Central memory CD8-positive, alpha-beta T cell (primary cell): Measurements from ENCODE around the gene ANXA4.
"Not testable (repeated sequence)": the region's sequence is repeated elsewhere in the genome, so short reads cannot be mapped to it uniquely, and the experiment has no call there.

ENCODE experiments used
- ATAC-seq: fragments of 150-1000 bp; cut with Tn5 transposase; replicated peaks from 2 replicates; pipeline ENCODE4 v1.10.0; 2022; ENCODE audit warnings: mild to moderate bottlenecking, moderate FRiP score, moderate number of reproducible peaks; ENCODE audit not compliant: poor library complexity, severe bottlenecking; ENCODE audit errors: extremely low read depth
- DNase-seq, 2 donors: peaks; one replicate each; pipeline ENCODE4 v3.0.0; 2021; ENCODE audit warnings: low spot score in 2 of 2
- H3K27ac Mint-ChIP-seq: one replicate; pipeline ENCODE4 v1.8.0; 2022; ENCODE audit warnings: low read depth, mild to moderate bottlenecking, moderate library complexity, mixed read lengths
- H3K27me3 Mint-ChIP-seq: one replicate; pipeline ENCODE4 v1.8.0; 2022; ENCODE audit warnings: mixed read lengths
- H3K36me3 Mint-ChIP-seq: one replicate; pipeline ENCODE4 v1.8.0; 2022; ENCODE audit warnings: mild to moderate bottlenecking, moderate library complexity, mixed read lengths; ENCODE audit not compliant: insufficient read depth
- H3K4me1 Mint-ChIP-seq: one replicate; pipeline ENCODE4 v1.8.0; 2022; ENCODE audit warnings: mixed read lengths
- H3K4me3 Mint-ChIP-seq: one replicate; pipeline ENCODE4 v1.8.0; 2022; ENCODE audit warnings: mild to moderate bottlenecking, moderate library complexity, mixed read lengths
- H3K9me3 Mint-ChIP-seq: one replicate; pipeline ENCODE4 v1.8.0; 2022; ENCODE audit warnings: mixed read lengths

The ANXA4 gene

DNA sequence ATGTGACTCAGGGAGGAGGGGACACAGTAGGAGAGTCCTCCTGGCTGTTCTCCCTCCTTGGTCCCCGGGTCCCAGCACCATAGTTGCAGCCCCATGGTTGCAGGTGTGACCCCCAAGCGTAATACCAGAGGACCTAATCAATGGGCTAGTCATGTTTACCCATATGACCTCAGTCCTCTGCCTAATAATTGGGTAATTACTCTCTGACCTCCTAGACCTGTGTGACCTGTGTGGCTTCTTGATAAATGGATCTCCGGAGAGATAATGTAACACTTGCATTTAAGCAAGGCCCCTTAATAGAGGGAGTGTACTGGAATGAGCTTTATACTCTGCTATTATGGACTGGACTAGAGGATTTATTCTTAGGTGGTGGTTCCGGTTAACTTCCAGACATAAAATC, 55.3 kb downstream of the ANXA4 start:
- Mint-ChIP-seq H3K4me1 (peaks cover 10% of the 10 kb centered on the region), H3K4me3 (no peak overlapping the region), H3K36me3 (peaks cover 2% of the 10 kb centered on the region), H3K27ac (no peak overlapping the region), H3K27me3 (no peaks in the 10 kb centered on the region), H3K9me3 (no peaks in the 10 kb centered on the region)
- no peak for DNase-seq
- no peak for ATAC-seq

DNA sequence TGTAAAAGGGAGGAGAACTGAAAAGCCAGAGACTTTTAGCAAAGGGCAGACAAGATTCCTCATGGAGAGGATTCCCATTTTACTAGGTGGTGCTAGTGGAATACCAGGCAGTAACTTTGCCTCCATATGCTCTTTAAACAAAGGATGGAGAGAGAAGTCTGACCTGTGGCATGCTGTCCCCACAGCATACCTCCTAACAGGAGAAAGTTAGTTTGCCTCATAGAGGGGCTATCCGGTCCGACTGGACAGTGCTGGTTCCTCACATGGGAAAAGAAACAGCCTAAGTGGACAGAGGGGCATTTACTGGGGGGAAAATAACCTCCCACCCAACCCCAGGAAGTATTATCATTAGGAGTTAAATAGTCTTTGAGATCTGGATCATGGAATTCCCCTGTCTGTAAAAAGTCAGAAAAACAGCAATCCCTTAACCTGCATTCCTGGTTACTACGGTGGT, 55.9 kb downstream of the ANXA4 start:
- Mint-ChIP-seq H3K9me3 (no peaks in the 10 kb centered on the region), H3K27ac (no peak overlapping the region), H3K4me3 (no peak overlapping the region), H3K27me3 (no peaks in the 10 kb centered on the region), H3K36me3 (peaks cover 2% of the 10 kb centered on the region), H3K4me1 (peaks cover 10% of the 10 kb centered on the region)
- DNase-seq (no peak), ATAC-seq (no peak)

DNA sequence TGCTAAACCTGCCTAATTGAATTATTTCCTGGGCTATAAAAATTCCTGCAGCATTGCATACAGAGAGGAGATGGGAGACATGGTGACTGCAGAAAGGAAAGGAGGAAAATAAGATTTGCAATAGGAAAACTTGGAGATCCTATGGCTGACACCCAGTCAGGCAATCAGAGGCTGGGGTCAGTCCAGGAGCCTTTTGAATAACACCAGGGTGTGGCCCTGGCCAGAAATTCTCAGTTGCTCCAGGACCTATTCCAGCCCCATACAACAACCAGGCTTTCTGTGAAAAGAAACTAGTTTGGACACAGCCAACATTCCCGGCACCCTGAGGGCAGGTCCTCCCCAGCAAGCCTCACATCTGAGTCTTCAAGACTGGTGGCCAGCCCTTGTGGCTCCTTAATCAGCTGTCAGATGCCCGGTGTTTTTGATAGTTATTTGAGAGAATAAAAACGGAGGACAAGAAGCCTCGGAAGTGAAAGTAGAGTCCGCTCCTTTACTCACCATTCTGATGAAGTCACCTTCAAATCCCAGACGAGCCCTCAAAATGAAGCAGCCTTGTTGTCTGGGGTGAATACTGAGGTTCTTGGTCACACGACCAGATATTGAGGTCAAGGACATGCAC, 56.5 kb downstream of the ANXA4 start:
- DNase-seq (no peak), ATAC-seq (no peak)
- H3K4me1 Mint-ChIP-seq, result peaks cover 12% of the 10 kb centered on the region
- H3K9me3 Mint-ChIP-seq, result no peaks in the 10 kb centered on the region
- H3K36me3 Mint-ChIP-seq, result peaks cover 2% of the 10 kb centered on the region
- no peak overlapping the region for H3K4me3 Mint-ChIP-seq
- H3K27ac Mint-ChIP-seq, result peak overlapping the region; percentile 44
- no peaks in the 10 kb centered on the region for H3K27me3 Mint-ChIP-seq

DNA sequence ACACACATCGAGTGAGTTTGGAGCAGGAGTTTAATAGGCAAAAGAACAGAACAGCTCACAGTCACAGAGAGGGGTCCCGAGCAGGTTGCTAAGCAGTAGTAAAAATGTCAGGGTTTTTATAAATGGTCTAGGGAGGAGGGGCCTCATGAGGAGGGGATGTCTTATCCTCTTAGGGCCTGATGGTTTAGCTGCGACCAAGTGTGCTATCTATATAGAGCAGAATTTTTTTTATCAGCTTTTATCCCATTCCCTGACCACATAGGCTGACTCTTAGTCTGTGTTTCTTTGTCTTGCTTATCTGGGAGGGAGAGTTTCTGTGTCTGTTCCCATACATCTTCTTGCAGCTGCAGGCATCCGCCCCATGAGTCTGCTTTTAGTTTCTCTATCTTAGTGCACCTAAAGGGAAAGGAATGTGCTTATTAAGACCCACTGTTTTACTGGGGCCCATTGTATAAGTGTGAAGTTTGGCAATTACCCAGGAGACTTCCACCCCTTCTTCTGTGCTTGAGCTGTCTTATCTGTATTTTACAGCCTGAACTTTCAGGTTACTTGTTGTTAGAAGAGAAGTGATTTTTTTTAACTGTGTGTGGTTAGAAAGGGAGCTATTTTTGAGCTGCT, 57.1 kb downstream of the ANXA4 start:
- Mint-ChIP-seq H3K27ac (peak overlapping the region; percentile 44), H3K4me3 (no peak overlapping the region), H3K4me1 (peaks cover 16% of the 10 kb centered on the region), H3K36me3 (peaks cover 2% of the 10 kb centered on the region), H3K9me3 (no peaks in the 10 kb centered on the region), H3K27me3 (no peaks in the 10 kb centered on the region)
- DNase-seq, result no peak
- no peak for ATAC-seq

DNA sequence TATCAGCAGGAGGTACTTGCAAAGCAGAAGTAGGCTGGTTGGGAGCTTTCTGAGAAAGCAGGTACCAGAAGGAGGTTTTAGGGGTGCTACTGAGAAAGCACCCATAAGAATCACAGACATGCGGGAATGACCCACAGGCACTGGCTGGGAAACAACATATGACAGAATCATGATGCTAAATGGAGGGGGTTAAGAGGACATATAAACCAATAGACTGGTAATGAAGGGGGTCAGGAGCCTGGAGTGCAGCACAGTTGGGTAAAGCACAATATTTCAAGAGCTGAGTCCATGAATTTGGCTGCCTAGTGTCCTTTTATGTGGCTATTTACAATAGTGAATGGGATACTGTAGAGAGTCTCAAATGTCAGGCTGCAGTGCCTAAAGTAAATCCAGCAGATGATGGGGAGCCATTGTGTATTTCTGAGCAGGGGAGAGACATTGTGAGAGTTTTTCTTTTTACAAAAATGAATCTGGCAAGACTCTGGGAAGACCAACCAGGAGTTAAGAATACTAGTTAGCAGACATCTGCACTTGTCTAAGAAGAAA, 59.9 kb downstream of the ANXA4 start:
- H3K4me1 Mint-ChIP-seq, result peaks cover 16% of the 10 kb centered on the region
- H3K4me3 Mint-ChIP-seq, result no peak overlapping the region
- H3K27ac Mint-ChIP-seq, result no peak overlapping the region
- H3K9me3 Mint-ChIP-seq, result no peaks in the 10 kb centered on the region
- ATAC-seq (no peak), DNase-seq (no peak)
- H3K27me3 Mint-ChIP-seq, result no peaks in the 10 kb centered on the region
- H3K36me3 Mint-ChIP-seq, result peaks cover 5% of the 10 kb centered on the region

DNA sequence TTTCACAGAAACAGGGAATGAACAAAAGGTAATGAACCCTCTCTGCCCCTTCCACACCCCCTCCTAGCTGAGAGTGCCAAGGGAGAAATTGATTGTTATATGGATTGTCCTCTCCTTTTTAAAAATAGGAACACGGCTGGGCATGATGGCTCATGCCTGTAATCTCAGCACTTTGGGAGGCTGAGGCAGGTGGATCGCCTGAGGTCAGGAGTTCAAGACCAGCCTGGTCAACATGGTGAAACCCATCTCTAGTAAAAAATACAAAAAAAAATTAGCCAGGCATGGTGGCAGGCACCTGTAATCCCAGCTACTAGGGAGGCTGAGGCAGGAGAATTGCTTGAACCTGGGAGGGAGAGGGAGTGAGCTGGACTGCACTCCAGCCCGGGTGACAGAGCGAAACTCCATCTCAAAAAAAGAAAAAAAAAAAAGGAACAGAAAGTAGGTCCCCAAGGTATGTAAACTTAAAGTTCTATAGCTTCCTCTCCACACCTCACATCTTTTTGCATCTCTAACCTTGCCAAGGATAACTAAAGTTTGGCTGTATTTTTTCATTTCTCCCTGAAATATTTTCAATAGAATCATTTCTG, 60.9 kb downstream of the ANXA4 start:
- H3K4me1 Mint-ChIP-seq, result peaks cover 11% of the 10 kb centered on the region
- H3K27me3 Mint-ChIP-seq, H3K4me3 Mint-ChIP-seq, H3K9me3 Mint-ChIP-seq, H3K27ac Mint-ChIP-seq, ATAC-seq, H3K36me3 Mint-ChIP-seq, DNase-seq: not testable (repeated sequence)

DNA sequence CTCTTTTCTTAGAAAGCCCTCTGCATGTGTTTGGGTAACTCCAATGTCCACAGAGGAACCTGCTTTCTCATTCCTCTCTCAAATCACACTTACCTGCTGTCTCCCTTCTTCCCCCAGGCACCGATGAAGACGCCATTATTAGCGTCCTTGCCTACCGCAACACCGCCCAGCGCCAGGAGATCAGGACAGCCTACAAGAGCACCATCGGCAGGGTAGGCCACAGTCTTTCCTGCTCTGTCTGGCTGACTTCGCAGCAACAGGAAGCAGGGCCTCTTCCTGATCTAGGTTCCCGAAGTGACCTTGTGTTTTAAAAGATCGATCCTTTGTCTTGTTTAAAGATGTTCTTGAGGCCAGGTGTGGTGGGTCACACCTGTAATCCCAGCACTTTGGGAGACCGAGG, 62.5 kb downstream of the ANXA4 start:
- no peak overlapping the region for H3K4me3 Mint-ChIP-seq
- peaks cover 8% of the 10 kb centered on the region for H3K36me3 Mint-ChIP-seq
- no peak overlapping the region for H3K27ac Mint-ChIP-seq
- H3K4me1 Mint-ChIP-seq, result peaks cover 6% of the 10 kb centered on the region
- no peaks in the 10 kb centered on the region for H3K27me3 Mint-ChIP-seq
- ATAC-seq (no peak), DNase-seq (no peak)
- no peaks in the 10 kb centered on the region for H3K9me3 Mint-ChIP-seq

DNA sequence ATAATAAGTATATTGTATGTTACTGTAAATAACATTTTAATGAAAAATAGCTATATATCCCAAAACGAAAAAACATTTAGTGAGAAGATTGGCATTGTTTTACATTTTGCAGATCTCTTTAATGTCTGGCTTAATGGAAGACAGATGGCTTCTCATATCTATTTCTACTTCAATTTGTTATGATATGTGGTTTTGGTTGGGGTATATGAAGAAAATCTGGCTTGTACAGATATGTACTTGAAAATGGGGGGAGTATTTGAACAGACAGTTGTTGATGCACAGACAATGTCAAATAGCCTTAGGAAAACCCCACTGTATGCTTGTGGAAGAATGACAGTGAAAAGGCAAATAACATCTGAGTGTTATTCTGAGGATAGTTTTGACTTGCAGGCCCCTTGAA, 64.0 kb downstream of the ANXA4 start:
- no peak overlapping the region for H3K27ac Mint-ChIP-seq
- H3K9me3 Mint-ChIP-seq, result no peaks in the 10 kb centered on the region
- ATAC-seq, result no peak
- peaks cover 12% of the 10 kb centered on the region for H3K36me3 Mint-ChIP-seq
- no peaks in the 10 kb centered on the region for H3K27me3 Mint-ChIP-seq
- no peak for DNase-seq
- no peak overlapping the region for H3K4me3 Mint-ChIP-seq
- peaks cover 6% of the 10 kb centered on the region for H3K4me1 Mint-ChIP-seq

DNA sequence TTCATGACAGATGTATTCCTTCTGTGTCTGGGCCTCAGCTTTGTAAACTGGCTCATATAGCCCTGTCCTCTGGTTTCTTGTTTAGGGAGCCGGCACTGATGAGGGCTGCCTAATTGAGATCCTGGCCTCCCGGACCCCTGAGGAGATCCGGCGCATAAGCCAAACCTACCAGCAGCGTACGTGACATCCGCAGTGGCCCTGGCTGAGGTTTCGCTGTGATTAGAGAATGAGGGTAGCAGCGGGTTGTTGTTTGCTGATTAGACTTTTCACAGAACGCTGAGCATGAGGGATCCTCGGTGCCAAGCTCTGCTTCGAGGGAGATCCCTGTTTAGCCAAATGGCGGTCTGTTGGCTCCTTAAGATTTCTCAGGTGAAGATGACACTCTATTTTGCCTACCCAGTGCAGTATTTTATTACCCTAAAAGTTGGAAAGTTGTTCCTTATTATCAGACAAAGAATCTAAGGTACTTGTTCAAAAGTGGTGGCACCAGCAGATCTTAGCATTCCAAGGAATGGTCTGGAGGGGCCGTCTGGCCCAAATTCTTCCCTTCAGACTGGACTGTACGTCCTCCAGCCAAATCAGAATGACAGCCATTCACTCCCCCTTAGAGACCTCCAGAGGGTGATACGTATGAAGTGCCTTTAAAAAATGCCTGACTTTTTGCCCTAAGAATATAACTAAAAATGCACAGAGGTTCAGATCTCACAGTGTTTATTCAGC, 66.0 kb downstream of the ANXA4 start:
- no peak for ATAC-seq
- Mint-ChIP-seq H3K9me3 (no peaks in the 10 kb centered on the region), H3K36me3 (peaks cover 14% of the 10 kb centered on the region), H3K27me3 (no peaks in the 10 kb centered on the region), H3K4me3 (no peak overlapping the region), H3K4me1 (peaks cover 6% of the 10 kb centered on the region), H3K27ac (no peak overlapping the region)
- DNase-seq, result no peak

DNA sequence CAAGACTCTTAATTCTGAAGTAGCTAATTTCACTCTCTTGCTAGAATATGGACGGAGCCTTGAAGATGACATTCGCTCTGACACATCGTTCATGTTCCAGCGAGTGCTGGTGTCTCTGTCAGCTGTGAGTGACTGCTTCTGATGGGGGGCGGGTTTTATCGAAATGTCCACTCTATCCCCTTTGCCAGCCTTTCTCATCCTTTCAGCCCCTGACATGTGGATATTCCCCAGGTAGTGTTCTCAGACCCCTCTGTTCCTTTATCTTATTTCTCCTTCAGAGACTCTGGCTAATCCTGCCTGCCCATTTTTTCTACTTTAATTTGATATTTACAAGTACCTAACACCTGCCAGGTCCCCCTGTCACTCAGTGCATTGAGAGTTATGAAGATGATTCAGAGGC, 68.6 kb downstream of the ANXA4 start:
- Mint-ChIP-seq H3K4me3 (no peak overlapping the region), H3K4me1 (no peaks in the 10 kb centered on the region), H3K9me3 (no peaks in the 10 kb centered on the region), H3K27ac (no peak overlapping the region), H3K27me3 (no peaks in the 10 kb centered on the region), H3K36me3 (peaks cover 11% of the 10 kb centered on the region)
- DNase-seq, result no peak
- ATAC-seq, result no peak

DNA sequence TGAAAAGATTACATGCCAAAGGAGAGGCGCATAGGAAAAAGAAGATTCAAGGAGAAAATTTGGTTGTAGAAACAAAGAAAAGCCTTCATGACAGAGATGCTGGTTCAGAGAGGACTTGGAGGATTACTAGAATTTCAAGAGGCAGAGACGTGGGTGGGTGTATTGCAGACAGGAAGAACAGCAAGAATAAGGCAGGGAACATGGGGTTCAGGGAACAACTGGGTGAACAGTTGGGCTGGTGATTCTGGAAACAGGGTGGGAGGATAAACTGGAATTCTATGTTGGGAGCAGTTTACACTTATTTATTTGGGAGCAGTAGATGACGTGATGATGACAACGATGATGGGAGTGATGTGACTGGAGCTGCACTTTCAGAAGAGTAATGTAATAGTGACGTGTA, 69.1 kb downstream of the ANXA4 start:
- no peak for ATAC-seq

DNA sequence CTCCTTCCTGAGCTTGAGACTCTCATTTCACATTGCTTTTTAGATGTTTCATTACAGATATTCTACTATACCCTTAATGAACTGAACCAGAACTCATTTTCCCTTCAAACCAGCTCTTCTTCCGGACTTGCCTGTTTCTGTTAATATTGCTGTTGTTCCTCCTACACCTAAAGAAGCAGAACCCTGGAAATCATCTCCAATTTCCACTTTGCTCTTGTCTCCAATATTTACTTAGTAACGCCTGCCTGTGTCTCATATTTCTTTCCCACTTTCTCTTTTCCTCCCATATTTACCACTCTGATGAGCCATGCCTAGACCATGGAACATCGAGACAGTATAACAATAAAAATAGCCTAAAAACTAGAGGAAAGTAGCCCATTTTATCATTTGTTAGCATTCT, 69.7 kb downstream of the ANXA4 start:
- ATAC-seq (no peak), DNase-seq (no peak)
- Mint-ChIP-seq H3K27me3 (no peaks in the 10 kb centered on the region), H3K36me3 (peaks cover 11% of the 10 kb centered on the region), H3K27ac (no peak overlapping the region), H3K9me3 (no peaks in the 10 kb centered on the region), H3K4me1 (no peaks in the 10 kb centered on the region), H3K4me3 (no peak overlapping the region)

More for the DNA sequence above, 69.1 kb downstream of the ANXA4 start:
- H3K36me3 Mint-ChIP-seq, result peaks cover 11% of the 10 kb centered on the region
- no peak overlapping the region for H3K4me3 Mint-ChIP-seq
- DNase-seq, result no peak
- no peak overlapping the region for H3K27ac Mint-ChIP-seq
- H3K27me3 Mint-ChIP-seq, result no peaks in the 10 kb centered on the region
- H3K4me1 Mint-ChIP-seq, result no peaks in the 10 kb centered on the region
- no peaks in the 10 kb centered on the region for H3K9me3 Mint-ChIP-seq
